ES-I3 (cell line): ENCODE data around the gene IL3.

Experiments used
- H3K36me3 ChIP-seq: 2 replicates; pipeline ENCODE4 v1.6.1; 2013; ENCODE audit warnings: mild to moderate bottlenecking, low read length, control low read depth, moderate library complexity; ENCODE audit not compliant: insufficient read depth
- H3K4me1 ChIP-seq: 2 replicates; pipeline ENCODE4 v1.6.1; 2013; ENCODE audit warnings: mild to moderate bottlenecking, control low read depth, low read length; ENCODE audit not compliant: insufficient read depth
- H3K9ac ChIP-seq: 2 replicates; pipeline ENCODE4 v1.6.1; 2013; ENCODE audit warnings: low read depth, mild to moderate bottlenecking, low read length, moderate library complexity
- H3K9me3 ChIP-seq: 2 replicates; pipeline ENCODE4 v1.6.1; 2013; ENCODE audit warnings: mild to moderate bottlenecking, low read length, moderate library complexity; ENCODE audit not compliant: control insufficient read depth, insufficient read depth

Gene IL3

DNA sequence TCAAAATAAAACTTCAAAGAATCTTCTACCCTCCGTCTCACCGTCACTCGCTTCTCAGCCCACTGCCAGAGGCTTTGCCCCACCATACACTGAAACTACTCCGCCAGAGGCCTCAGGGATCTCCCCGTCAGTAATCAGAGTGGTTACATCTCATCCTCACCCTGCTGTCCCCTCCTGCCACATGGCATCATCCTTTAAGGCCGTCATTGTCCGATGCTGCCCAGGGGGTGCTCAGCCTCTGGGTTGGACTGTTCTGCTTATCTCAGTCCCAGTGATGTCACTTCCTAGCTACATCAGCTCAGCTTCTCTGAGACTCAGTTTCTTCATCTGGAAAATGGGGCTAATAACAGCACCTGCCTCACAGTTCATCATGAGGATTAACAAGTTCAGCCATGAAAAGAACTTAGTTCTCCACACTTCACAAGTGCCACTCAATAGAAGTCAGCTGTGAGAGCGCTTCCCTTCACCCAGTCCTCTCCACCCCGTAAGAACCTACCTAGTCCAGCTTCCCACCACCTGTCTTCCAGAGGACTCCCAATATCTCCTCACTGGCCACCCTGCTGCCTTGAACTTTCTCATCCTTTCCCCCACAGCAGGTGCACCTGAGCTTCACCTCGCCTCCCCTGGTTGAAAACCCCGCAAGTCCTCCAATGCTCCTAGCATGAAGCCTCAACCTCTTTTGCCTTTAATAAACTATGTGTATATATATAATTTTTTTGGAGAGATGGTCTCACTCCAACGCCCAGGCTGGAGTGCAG is 2.8 kb upstream of the IL3 start:
- Histone ChIP-seq H3K9ac (no peak overlapping the region), H3K9me3 (no peaks in the 10 kb centered on the region), H3K4me1 (no peaks in the 10 kb centered on the region; the same call in 1 of the 2 replicates), H3K36me3 (no peaks in the 10 kb centered on the region)

- Histone ChIP-seq H3K36me3 (no peaks in the 10 kb centered on the region), H3K4me1 (no peaks in the 10 kb centered on the region; the same call in 1 of the 2 replicates)
Observed at GRCh38 chr5:132058646-132059042, 1.8 kb upstream of the IL3 start.

GRCh38 chr5:132059043-132059695 is 1.3 kb upstream of the IL3 start:
- Histone ChIP-seq H3K9ac (no peak overlapping the region), H3K36me3 (no peaks in the 10 kb centered on the region), H3K4me1 (no peaks in the 10 kb centered on the region; the same call in 1 of the 2 replicates), H3K9me3 (no peaks in the 10 kb centered on the region)

More at GRCh38 chr5:132058646-132059042, 1.8 kb upstream of the IL3 start:
- Histone ChIP-seq H3K9me3 (no peaks in the 10 kb centered on the region), H3K9ac (no peak overlapping the region)

DNA sequence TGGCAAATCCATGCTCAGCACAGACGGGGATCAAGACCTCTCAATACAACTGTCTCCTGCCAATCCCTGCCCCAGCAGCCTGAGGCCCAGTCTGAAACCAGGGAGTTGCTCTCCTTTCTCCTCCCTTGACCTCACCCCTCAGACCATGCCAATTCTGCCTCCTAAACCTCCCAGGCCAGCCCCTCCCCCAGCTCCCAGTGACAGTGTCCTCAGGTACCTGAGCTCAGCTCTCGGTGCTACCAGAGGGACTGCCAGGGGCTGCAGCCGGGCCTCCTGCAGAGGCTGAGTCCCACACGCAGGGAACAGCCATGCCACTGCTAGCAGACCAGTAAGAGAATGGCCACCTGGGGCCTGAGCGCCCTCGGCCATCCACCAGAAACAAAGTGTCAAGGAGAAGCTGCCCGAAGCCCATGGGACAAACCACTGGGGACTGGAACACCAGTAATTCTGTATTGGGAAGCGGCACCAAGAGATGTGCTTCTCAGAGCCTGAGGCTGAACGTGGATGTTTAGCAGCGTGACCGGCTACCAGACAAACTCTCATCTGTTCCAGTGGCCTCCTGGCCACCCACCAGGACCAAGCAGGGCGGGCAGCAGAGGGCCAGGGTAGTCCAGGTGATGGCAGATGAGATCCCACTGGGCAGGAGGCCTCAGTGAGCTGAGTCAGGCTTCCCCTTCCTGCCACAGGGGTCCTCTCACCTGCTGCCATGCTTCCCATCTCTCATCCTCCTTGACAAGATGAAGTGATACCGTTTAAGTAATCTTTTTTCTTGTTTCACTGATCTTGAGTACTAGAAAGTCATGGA is 557 bp upstream of the IL3 start:
- H3K4me1 ChIP-seq = peaks cover 2% of the 10 kb centered on the region
- H3K9ac ChIP-seq = no peak overlapping the region

DNA sequence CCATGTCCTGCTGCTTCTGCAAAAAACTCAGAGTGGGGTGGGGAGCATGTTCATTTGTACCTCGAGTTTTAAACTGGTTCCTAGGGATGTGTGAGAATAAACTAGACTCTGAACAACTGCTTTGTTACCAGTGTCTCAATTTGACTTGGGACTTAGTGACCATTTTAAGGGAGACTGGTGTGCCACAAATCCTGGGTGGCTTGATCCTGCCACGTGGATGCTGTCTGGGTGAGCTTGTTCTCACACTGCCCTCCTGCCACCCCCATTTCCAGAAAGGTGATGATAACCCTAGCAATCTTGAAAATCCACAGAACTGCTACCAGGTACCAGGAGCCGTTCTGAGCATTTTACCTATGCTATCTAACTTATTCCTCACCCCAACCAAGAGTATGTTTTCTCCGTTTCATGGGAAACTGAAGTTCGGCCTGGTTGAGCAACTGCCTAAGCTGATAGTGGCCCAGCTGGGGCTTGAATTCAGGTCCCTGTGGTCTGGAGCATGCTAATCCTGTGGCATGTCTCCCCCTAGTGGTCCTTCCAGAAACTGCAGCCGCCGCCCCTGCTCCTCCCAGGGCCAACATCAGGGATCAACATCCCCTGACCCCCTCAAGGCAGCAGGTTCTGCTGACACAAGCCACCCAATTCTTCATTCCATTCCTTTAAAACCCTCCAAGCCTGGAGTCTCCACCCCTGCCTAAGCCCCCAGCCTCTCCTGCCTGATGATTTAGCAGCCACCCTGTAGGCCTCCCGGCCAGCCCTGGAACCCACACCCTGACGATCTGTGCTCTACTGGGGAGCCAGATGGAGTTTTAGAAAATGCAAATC is 2.8 kb downstream of the IL3 start:
- Histone ChIP-seq H3K9me3 (no peaks in the 10 kb centered on the region), H3K4me1 (peaks cover 6% of the 10 kb centered on the region), H3K36me3 (no peaks in the 10 kb centered on the region), H3K9ac (no peak overlapping the region)

More for the DNA sequence above, 557 bp upstream of the IL3 start:
- no peaks in the 10 kb centered on the region for H3K9me3 ChIP-seq
- H3K36me3 ChIP-seq = no peaks in the 10 kb centered on the region

- Histone ChIP-seq H3K36me3 (no peaks in the 10 kb centered on the region), H3K9ac (no peak overlapping the region), H3K9me3 (no peaks in the 10 kb centered on the region), H3K4me1 (peaks cover 6% of the 10 kb centered on the region)
Observed at GRCh38 chr5:132064140-132064539, 3.7 kb downstream of the IL3 start.

- no peaks in the 10 kb centered on the region for H3K36me3 ChIP-seq
- H3K9ac ChIP-seq = no peak overlapping the region
- peaks cover 6% of the 10 kb centered on the region for H3K4me1 ChIP-seq
- H3K9me3 ChIP-seq = no peaks in the 10 kb centered on the region
Observed at GRCh38 chr5:132064738-132065331, 4.4 kb downstream of the IL3 start.

DNA sequence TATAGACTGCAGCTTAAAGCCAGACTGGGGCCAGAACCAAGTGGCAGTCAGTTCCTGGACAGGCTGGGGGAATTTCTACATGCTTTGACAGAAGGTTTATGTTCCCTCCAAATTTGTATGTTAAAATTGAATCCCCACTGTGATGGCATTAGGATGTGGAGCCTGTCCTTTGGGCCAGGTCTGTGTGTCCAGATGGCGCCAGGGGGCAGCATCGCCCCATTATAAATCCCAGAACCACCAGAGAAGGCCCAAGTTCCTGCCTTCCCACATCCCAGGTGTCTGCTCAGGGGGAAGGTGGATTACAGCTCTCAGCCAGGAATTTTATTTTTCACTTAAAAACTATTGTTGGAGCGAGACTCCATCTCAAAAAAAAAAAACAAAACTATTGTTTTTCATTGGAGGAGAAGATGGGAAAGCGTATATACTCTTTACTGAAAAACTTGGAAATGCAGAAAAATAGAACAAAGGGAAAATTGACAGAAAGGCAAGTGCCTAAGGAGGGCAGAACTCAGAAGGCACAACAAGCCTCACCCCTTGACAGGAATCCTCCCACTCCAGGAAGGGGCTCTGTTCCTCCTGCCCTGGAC is 5.0 kb downstream of the IL3 start:
- no peaks in the 10 kb centered on the region for H3K36me3 ChIP-seq
- H3K9ac ChIP-seq = no peak overlapping the region
- H3K9me3 ChIP-seq = no peaks in the 10 kb centered on the region
- H3K4me1 ChIP-seq = peaks cover 6% of the 10 kb centered on the region

GRCh38 chr5:132065951-132066701 is 5.7 kb downstream of the IL3 start:
- Histone ChIP-seq H3K9me3 (no peaks in the 10 kb centered on the region), H3K4me1 (peaks cover 6% of the 10 kb centered on the region), H3K9ac (no peak overlapping the region), H3K36me3 (no peaks in the 10 kb centered on the region)

- Histone ChIP-seq H3K36me3 (no peaks in the 10 kb centered on the region), H3K4me1 (peaks cover 6% of the 10 kb centered on the region; the same call in 1 of the 2 replicates), H3K9me3 (no peaks in the 10 kb centered on the region), H3K9ac (no peak overlapping the region)
Observed at GRCh38 chr5:132066871-132067270, 6.4 kb downstream of the IL3 start.

DNA sequence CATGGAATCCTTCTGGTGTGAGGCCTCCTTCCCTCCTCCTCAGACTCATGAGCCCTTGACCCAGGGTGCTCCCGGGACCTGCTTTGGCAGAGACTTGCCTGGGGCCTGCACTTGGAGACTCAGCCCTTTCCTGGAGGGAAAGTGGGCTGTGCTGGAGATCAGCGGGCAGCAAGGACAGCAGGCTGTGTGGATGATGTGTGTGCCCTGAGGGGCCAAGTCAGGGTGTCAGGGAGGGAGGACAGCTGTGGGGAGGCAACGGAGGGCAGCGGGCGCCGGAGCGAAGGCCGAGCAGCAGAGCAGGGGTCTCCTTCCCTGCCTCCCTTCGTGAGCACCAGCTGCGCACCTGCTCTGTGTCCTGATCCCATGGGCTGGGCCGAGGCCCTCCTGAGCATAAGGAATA is 7.0 kb downstream of the IL3 start:
- Histone ChIP-seq H3K9ac (no peak overlapping the region), H3K36me3 (no peaks in the 10 kb centered on the region), H3K4me1 (peaks cover 6% of the 10 kb centered on the region; the same call in 1 of the 2 replicates), H3K9me3 (no peaks in the 10 kb centered on the region)

- Histone ChIP-seq H3K9ac (no peak overlapping the region), H3K9me3 (no peaks in the 10 kb centered on the region), H3K4me1 (peaks cover 6% of the 10 kb centered on the region; the same call in 1 of the 2 replicates), H3K36me3 (no peaks in the 10 kb centered on the region)
Observed at GRCh38 chr5:132067941-132068808, 7.7 kb downstream of the IL3 start.
